A673 (cell line): Measurements from ENCODE around the gene LPCAT2.

ENCODE experiments used
- EZH2 ChIP-seq: fragments of 200-600 bp; sonication (generic); IDR thresholded peaks from 2 replicates; pipeline ENCODE4 v1.6.1; 2017; ENCODE audit warnings: borderline replicate concordance, low read depth, mild to moderate bottlenecking, mixed read lengths, antibody characterized with exemption, low read length; ENCODE audit not compliant: poor library complexity, severe bottlenecking
- TF ChIP-seq, protein P1 (sequence below): fragments of 300-800, 200-600 bp; sonication (generic); conservative IDR thresholded peaks from 2 replicates; pipeline ENCODE4 v1.5.1; 2017; ENCODE audit warnings: low read depth, mild to moderate bottlenecking, antibody characterized with exemption, low read length, moderate library complexity, mixed read lengths

DNA sequence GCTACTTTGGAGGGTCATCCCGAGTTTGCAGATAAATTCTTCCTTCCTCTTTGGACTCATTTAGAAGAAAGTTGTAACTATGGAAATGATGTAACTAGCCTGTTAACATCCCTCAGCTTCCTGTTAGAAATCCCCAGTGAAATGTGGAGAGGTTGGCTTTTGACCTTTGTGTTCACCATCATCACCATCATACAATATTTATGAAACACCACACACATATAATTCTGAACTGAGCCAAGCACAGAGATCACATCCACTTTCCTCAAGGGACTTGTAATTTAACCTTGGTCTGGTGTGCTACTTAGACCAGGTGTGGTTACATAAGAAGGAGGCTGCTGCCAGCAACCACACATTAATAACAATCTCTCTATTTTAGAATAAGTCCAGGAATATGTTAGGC is 60.2 kb downstream of the LPCAT2 start:
- TF ChIP-seq, protein P1, sequence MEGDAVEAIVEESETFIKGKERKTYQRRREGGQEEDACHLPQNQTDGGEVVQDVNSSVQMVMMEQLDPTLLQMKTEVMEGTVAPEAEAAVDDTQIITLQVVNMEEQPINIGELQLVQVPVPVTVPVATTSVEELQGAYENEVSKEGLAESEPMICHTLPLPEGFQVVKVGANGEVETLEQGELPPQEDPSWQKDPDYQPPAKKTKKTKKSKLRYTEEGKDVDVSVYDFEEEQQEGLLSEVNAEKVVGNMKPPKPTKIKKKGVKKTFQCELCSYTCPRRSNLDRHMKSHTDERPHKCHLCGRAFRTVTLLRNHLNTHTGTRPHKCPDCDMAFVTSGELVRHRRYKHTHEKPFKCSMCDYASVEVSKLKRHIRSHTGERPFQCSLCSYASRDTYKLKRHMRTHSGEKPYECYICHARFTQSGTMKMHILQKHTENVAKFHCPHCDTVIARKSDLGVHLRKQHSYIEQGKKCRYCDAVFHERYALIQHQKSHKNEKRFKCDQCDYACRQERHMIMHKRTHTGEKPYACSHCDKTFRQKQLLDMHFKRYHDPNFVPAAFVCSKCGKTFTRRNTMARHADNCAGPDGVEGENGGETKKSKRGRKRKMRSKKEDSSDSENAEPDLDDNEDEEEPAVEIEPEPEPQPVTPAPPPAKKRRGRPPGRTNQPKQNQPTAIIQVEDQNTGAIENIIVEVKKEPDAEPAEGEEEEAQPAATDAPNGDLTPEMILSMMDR: no peak
- no peak for TF ChIP-seq EZH2
